Fibroblast of the aortic adventitia (primary cell): ENCODE results near the gene CCL25. TPM values are rescaled to one million over a fixed set of nuclear protein-coding genes. Genes with fewer than 3 reads are reported as not detected.

Source experiments
- DNase-seq: peaks from one replicate; pipeline ENCODE4 v3.0.0-alpha.2; 2010; ENCODE audit warnings: low read depth
- H3K4me3 ChIP-seq: 2 replicates; pipeline ENCODE4 v1.5.1; 2011; ENCODE audit warnings: low read depth, mild to moderate bottlenecking, control low read depth, low read length, moderate library complexity
- total RNA-seq: library from RNA; depleted of rRNA; stranded (reverse); fragments of >200 nt; gene quantifications from 2 replicates; pipeline ENCODE4 v1.2.3, GENCODE V29; 2012; ENCODE audit warnings: low replicate concordance
- TF ChIP-seq, protein P1 (sequence below): IDR thresholded peaks from 2 replicates; pipeline ENCODE4 v1.5.1; 2011; ENCODE audit warnings: mild to moderate bottlenecking, low read length, control low read depth, inconsistent platforms; ENCODE audit not compliant: insufficient read depth

CCL25 gene
- total RNA-seq, 1 donor = not detected

DNA sequence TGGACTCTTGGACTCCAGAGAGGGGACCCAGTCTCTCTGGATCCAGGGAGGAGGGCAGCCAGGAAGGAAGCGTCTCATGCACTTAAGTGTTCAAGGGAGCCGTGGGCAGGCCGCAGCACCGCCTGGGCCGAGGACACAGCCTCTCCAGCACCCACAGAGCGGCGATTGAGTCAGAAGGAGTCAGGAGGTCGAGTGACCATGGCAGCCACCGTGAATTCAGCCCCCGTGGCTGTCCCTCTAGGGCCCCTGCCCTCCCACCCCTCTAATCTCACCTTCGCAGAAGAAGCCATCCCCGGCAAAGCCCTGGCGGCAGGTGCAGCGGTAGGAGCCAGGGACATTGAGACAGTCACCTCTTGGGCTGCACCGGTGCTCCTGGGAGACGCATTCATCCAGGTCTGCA, 58.8 kb downstream of the CCL25 start:
- no peak for DNase-seq
- TF ChIP-seq, protein P1, sequence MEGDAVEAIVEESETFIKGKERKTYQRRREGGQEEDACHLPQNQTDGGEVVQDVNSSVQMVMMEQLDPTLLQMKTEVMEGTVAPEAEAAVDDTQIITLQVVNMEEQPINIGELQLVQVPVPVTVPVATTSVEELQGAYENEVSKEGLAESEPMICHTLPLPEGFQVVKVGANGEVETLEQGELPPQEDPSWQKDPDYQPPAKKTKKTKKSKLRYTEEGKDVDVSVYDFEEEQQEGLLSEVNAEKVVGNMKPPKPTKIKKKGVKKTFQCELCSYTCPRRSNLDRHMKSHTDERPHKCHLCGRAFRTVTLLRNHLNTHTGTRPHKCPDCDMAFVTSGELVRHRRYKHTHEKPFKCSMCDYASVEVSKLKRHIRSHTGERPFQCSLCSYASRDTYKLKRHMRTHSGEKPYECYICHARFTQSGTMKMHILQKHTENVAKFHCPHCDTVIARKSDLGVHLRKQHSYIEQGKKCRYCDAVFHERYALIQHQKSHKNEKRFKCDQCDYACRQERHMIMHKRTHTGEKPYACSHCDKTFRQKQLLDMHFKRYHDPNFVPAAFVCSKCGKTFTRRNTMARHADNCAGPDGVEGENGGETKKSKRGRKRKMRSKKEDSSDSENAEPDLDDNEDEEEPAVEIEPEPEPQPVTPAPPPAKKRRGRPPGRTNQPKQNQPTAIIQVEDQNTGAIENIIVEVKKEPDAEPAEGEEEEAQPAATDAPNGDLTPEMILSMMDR = no peak
- no peak overlapping the region for H3K4me3 ChIP-seq

Other genes starting within 250 kb of the CCL25 start
- gene EVI5L, start 222.5 kb upstream of the CCL25 start, total RNA-seq = 16.6 and 22.3 TPM in 2 replicates
- 0.09 and 0.90 TPM in 2 replicates for gene PRR36, start 178.4 kb upstream of the CCL25 start, total RNA-seq
- gene LRRC8E, start 164.2 kb upstream of the CCL25 start, total RNA-seq = 2.1 and 5.2 TPM in 2 replicates
- 3.4 and 10.2 TPM in 2 replicates for gene MAP2K7, start 148.9 kb upstream of the CCL25 start, total RNA-seq
- 0.99 and 1.3 TPM in 2 replicates for gene TGFBR3L, start 137.9 kb upstream of the CCL25 start, total RNA-seq
- 17.3 and 27.8 TPM in 2 replicates for gene SNAPC2, start 132.4 kb upstream of the CCL25 start, total RNA-seq
- 2.8 and 4.1 TPM in 2 replicates for gene CTXN1, start 126.6 kb upstream of the CCL25 start, total RNA-seq
- 36.5 and 40.7 TPM in 2 replicates for gene TIMM44, start 109.1 kb upstream of the CCL25 start, total RNA-seq
- gene ELAVL1, start 47.1 kb upstream of the CCL25 start, total RNA-seq = 5.8 and 34.1 TPM in 2 replicates
- not detected in 2 replicates for gene FBN3, start 96.8 kb downstream of the CCL25 start, total RNA-seq
- gene CERS4, start 156.6 kb downstream of the CCL25 start, total RNA-seq = 2.1 and 14.1 TPM in 2 replicates